OCI-LY3 (cell line): ENCODE data around the gene MTRF1.

Experiments
- H2AFZ ChIP-seq: fragments of 200-600, 300-600 bp; shearing (Covaris generic); 2 replicates; pipeline ENCODE4 v1.6.0; 2014; ENCODE audit warnings: antibody characterized with exemption, low read depth, low read length
- H3K27ac ChIP-seq: fragments of 200-600, 300-600 bp; sonication (generic); 2 replicates; pipeline ENCODE4 v1.5.1; 2014; ENCODE audit warnings: mild to moderate bottlenecking, low read length, moderate library complexity, mixed read lengths
- H3K27me3 ChIP-seq: fragments of 200-600, 300-600 bp; sonication (generic); 2 replicates; pipeline ENCODE4 v1.6.1; 2014; ENCODE audit warnings: low read depth, low read length, mixed read lengths
- H3K36me3 ChIP-seq: fragments of 200-600, 300-600 bp; sonication (generic); replicated peaks from 2 replicates; pipeline ENCODE3; 2014; ENCODE audit warnings: low read depth, low read length, mixed read lengths
- H3K4me1 ChIP-seq: fragments of 300-600, 200-600 bp; sonication (generic); 2 replicates; pipeline ENCODE4 v1.6.1; 2014; ENCODE audit warnings: low read length, mixed read lengths
- H3K4me2 ChIP-seq: fragments of 200-600, 300-600 bp; sonication (generic); 2 replicates; pipeline ENCODE4 v1.6.1; 2014; ENCODE audit warnings: low read length, mixed read lengths
- H3K4me3 ChIP-seq: fragments of 300-600, 200-600 bp; sonication (generic); 2 replicates; pipeline ENCODE4 v1.5.1; 2014; ENCODE audit warnings: antibody characterized with exemption, mild to moderate bottlenecking, low read length, moderate library complexity
- H3K79me2 ChIP-seq: fragments of 300-600, 200-600 bp; shearing (Covaris generic); 2 replicates; pipeline ENCODE4 v1.6.1; 2014; ENCODE audit warnings: mild to moderate bottlenecking, low read length, mixed read lengths
- H3K9ac ChIP-seq: fragments of 300-600, 200-600 bp; shearing (Covaris generic); 2 replicates; pipeline ENCODE4 v1.6.0; 2014; ENCODE audit warnings: mild to moderate bottlenecking, low read length, moderate library complexity
- H3K9me3 ChIP-seq: fragments of 200-600, 300-600 bp; shearing (Covaris generic); 2 replicates; pipeline ENCODE4 v1.6.1; 2014; ENCODE audit warnings: low read length, mixed read lengths; ENCODE audit not compliant: insufficient read depth
- H4K20me1 ChIP-seq: fragments of 200-600, 300-600 bp; sonication (generic); 2 replicates; pipeline ENCODE4 v1.6.1; 2016; ENCODE audit warnings: low read length, mixed read lengths; ENCODE audit not compliant: insufficient read depth
- EZH2phosphoT487 ChIP-seq: fragments of 200-600 bp; shearing (Covaris generic); IDR thresholded peaks from 2 replicates; pipeline ENCODE4 v1.6.1; 2018; ENCODE audit warnings: antibody characterized with exemption, mixed run types, low read depth
- TF ChIP-seq, protein P1 (sequence below): fragments of 200-600, 300-600 bp; sonication (generic); IDR thresholded peaks from 2 replicates; pipeline ENCODE4 v1.5.1; 2014; ENCODE audit warnings: antibody characterized with exemption, low read length, low read depth

The MTRF1 gene

DNA sequence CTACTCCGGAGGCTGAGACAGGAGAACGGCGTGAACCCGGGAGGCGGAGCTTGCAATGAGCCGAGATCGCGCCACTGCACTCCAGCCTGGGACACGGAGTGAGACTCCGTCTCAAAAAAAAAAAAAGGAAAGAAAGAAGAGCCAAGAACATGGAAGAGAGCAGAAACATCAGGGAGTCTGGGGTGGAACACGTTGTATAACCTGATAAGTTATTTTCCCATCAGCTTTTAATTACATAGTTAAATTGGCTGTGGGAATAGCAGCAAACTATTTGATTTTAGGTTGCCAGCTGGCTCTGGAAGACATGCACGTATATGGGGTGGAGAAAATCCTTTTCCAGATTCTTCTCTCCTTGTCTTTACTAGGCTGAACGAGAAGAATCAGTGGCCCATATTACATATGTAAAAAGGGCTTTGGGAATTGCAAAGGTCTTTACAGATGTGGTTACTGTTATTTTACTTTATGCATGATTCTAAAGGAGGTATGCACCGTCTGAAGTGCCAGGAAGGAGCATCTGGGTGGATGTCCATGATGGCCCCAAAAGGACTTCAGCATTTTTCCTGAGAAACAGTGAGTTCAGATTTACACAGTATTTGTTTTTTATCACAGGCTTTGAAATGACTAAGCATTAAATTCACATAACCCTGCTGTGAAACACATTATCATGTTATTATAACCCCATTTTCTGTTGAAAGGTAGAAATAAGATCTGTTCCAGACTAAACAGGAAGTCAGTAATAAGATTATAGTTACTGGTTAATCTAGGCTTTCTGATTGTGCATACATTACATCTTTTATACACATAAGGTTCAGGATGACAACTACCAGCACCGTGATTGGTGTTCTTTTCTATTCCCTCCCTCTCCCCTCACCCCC lies 43.1 kb upstream of the MTRF1 start:
- no peak overlapping the region for H3K4me2 ChIP-seq
- no peaks in the 10 kb centered on the region for H3K27me3 ChIP-seq
- H3K9me3 ChIP-seq, result no peaks in the 10 kb centered on the region
- peaks cover 4% of the 10 kb centered on the region for H3K79me2 ChIP-seq
- H3K4me1 ChIP-seq, result peaks cover 5% of the 10 kb centered on the region
- no peak overlapping the region for H3K9ac ChIP-seq
- H3K36me3 ChIP-seq, result no peaks in the 10 kb centered on the region
- no peaks in the 10 kb centered on the region for H4K20me1 ChIP-seq
- H2AFZ ChIP-seq, result no peak overlapping the region
- no peak overlapping the region for H3K27ac ChIP-seq
- no peak overlapping the region for H3K4me3 ChIP-seq
- TF ChIP-seq, protein P1, sequence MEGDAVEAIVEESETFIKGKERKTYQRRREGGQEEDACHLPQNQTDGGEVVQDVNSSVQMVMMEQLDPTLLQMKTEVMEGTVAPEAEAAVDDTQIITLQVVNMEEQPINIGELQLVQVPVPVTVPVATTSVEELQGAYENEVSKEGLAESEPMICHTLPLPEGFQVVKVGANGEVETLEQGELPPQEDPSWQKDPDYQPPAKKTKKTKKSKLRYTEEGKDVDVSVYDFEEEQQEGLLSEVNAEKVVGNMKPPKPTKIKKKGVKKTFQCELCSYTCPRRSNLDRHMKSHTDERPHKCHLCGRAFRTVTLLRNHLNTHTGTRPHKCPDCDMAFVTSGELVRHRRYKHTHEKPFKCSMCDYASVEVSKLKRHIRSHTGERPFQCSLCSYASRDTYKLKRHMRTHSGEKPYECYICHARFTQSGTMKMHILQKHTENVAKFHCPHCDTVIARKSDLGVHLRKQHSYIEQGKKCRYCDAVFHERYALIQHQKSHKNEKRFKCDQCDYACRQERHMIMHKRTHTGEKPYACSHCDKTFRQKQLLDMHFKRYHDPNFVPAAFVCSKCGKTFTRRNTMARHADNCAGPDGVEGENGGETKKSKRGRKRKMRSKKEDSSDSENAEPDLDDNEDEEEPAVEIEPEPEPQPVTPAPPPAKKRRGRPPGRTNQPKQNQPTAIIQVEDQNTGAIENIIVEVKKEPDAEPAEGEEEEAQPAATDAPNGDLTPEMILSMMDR, result no peak
- no peak for TF ChIP-seq EZH2phosphoT487

DNA sequence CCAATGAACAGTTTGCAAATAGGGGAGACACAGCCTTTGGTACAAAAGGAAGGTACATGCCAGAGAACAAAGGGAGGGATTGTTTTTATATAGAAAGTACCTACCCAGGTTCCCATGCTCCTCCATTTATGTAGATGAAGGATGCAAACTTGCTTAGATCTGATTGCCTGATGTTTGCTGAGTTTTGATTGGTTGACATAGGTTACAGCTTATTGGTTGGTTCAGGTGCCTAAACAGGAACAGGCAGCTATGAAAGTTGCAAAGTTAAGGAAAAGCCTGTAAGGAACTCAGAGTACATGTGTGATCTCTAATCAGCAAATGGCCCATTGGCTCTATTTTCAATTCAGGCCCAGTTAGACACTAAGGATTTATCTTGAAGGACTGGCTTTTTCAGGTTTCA lies 41.2 kb upstream of the MTRF1 start:
- no peak overlapping the region for H3K27ac ChIP-seq
- H3K4me1 ChIP-seq, result peaks cover 10% of the 10 kb centered on the region

DNA sequence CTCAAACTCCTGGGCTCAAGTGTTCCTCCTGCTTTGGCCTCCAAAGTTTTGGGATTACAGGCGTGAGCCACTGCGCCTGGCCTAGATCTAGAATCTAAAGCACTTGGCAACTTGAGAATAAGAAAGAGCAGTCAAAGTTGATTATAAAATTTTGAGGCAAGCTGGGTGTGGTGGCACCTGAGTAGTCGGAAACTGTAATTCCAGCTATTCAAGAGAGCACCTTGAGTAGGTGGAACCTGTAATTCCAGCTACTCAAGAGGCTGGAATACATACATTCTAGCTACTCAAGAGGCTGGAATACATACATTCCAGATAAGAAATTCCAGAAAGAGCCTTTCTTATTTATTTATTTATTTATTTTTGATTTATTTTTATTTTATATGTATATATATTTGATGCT lies 39.4 kb upstream of the MTRF1 start:
- Histone ChIP-seq H3K36me3 (no peaks in the 10 kb centered on the region), H3K4me1 (peaks cover 16% of the 10 kb centered on the region), H2AFZ (no peak overlapping the region), H3K9ac (no peak overlapping the region), H3K27ac (no peak overlapping the region), H3K79me2 (no peaks in the 10 kb centered on the region), H4K20me1 (no peaks in the 10 kb centered on the region), H3K27me3 (no peaks in the 10 kb centered on the region), H3K4me2 (no peak overlapping the region), H3K4me3 (no peak overlapping the region), H3K9me3 (no peaks in the 10 kb centered on the region)
- TF ChIP-seq EZH2phosphoT487, result no peak
- TF ChIP-seq, protein P1, result no peak

More for the DNA sequence above, 41.2 kb upstream of the MTRF1 start:
- no peak overlapping the region for H3K4me3 ChIP-seq
- no peaks in the 10 kb centered on the region for H3K9me3 ChIP-seq
- no peaks in the 10 kb centered on the region for H3K27me3 ChIP-seq
- no peak overlapping the region for H3K4me2 ChIP-seq
- no peaks in the 10 kb centered on the region for H4K20me1 ChIP-seq
- H3K36me3 ChIP-seq, result no peaks in the 10 kb centered on the region
- H2AFZ ChIP-seq, result no peak overlapping the region
- no peak overlapping the region for H3K9ac ChIP-seq
- no peaks in the 10 kb centered on the region for H3K79me2 ChIP-seq
- no peak for TF ChIP-seq EZH2phosphoT487
- TF ChIP-seq, protein P1, result no peak

DNA sequence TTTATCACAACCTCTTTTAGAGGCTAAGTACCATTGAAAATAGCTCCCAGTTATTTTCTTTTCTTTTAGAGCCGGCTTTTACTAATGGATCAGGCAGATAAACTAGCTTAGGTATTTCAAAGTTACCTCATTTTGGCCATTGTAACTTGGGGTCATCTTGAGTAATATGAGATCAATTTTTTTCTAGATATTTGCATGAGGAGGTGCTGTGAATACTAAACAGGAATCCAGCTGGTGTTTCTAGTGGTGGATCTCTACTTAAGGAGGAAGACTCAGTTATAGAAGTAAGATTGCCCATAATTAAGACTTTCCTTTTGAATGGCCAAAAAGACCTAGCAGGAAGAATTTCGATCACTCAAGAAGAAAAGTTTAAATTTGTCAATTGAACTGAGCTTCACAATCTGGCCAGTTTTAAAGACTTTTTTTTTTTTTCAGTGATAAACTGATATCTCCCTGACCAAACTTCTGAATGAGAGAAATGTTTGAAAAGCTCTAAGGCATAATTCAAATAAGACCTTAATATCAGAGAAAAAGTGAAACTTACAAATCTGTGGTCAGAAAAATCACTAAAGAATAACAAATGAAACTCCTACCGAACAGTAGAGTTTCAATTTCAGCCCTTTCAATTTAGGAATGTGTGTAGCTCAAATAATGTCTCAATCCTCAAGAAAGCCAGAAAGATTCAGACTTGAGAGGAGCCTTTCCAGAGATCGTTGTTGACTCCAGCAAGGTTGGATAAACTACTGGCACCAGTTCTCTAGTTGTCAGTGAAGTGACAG lies 36.1 kb upstream of the MTRF1 start:
- no peaks in the 10 kb centered on the region for H4K20me1 ChIP-seq
- peak overlapping the region; percentile 10 for H2AFZ ChIP-seq
- no peak overlapping the region for H3K27ac ChIP-seq
- H3K9ac ChIP-seq, result peak overlapping the region; percentile 3; the same call in 1 of the 2 replicates
- peak overlapping the region; percentile 57 for H3K4me2 ChIP-seq
- peak overlapping the region; percentile 33 for H3K4me3 ChIP-seq
- no peaks in the 10 kb centered on the region for H3K79me2 ChIP-seq
- no peaks in the 10 kb centered on the region for H3K9me3 ChIP-seq
- no peaks in the 10 kb centered on the region for H3K36me3 ChIP-seq
- peaks cover 11% of the 10 kb centered on the region for H3K4me1 ChIP-seq
- no peak for TF ChIP-seq EZH2phosphoT487
- TF ChIP-seq, protein P1, result no peak
- H3K27me3 ChIP-seq, result no peaks in the 10 kb centered on the region
